NCI-H1417 (cell line): ENCODE data around the gene SPHK1.

Experiments
- DNase-seq, 3 experiments: peaks; one replicate each; lab custom pipeline; 2025; lab: John Stamatoyannopoulos, UW

Gene SPHK1

GRCh38 chr17:76432712-76433336 is 48.4 kb downstream of the SPHK1 start:
- no peak for DNase-seq

- DNase-seq, result no peak
These were observed 49.3 kb downstream of the SPHK1 start for GRCh38 chr17:76433693-76434092.

GRCh38 chr17:76434870-76435269 is 50.5 kb downstream of the SPHK1 start:
- no peak for DNase-seq

GRCh38 chr17:76435751-76436150 is 51.3 kb downstream of the SPHK1 start:
- no peak for DNase-seq
